Hepatocyte (in vitro differentiated cells): Measurements from ENCODE around the gene CRYBA4.

Experiments used
- CTCF ChIP-seq: fragments of 200-600 bp; sonication (generic); IDR thresholded peaks from 2 replicates; pipeline ENCODE4 v1.5.1; 2016; ENCODE audit warnings: antibody characterized with exemption, mild to moderate bottlenecking; ENCODE audit not compliant: poor library complexity
- EZH2 ChIP-seq: fragments of 200-600 bp; sonication (generic); IDR thresholded peaks from 2 replicates; pipeline ENCODE4 v1.6.1; 2016; ENCODE audit warnings: antibody characterized with exemption, mild to moderate bottlenecking, borderline replicate concordance
- EZH2phosphoT487 ChIP-seq: fragments of 200-600 bp; sonication (generic); IDR thresholded peaks from one replicate; pipeline ENCODE4 v1.6.1; 2018; ENCODE audit warnings: antibody characterized with exemption, mild to moderate bottlenecking, low read depth, moderate library complexity; ENCODE audit not compliant: unreplicated experiment, severe bottlenecking

- TF ChIP-seq CTCF: no peak
- no peak for TF ChIP-seq EZH2phosphoT487
- TF ChIP-seq EZH2: no peak
Observed at GRCh38 chr22:26614322-26614721, 7.4 kb upstream of the CRYBA4 start.
